H9 (cell line): ENCODE measurements around the gene DYNC2LI1. TPM values are rescaled to one million over a fixed set of nuclear protein-coding genes. Genes with fewer than 3 reads are reported as not detected.

Source experiments
- DNase-seq: peaks from one replicate; pipeline ENCODE4 v3.0.0-alpha.2; 2017
- H2AFZ ChIP-seq: one replicate; pipeline ENCODE4 v1.6.1; 2013; ENCODE audit warnings: mild to moderate bottlenecking, low read length, control low read depth, moderate library complexity
- H2AK5ac ChIP-seq: 2 replicates; pipeline ENCODE4 v1.6.1; 2013; ENCODE audit warnings: low read length, control low read depth, mixed read lengths; ENCODE audit not compliant: insufficient read length
- H2BK120ac ChIP-seq: one replicate; pipeline ENCODE4 v1.6.1; 2013; ENCODE audit warnings: low read depth, mild to moderate bottlenecking, low read length, control low read depth, inconsistent platforms; ENCODE audit not compliant: poor library complexity, severe bottlenecking
- H2BK12ac ChIP-seq: 2 replicates; pipeline ENCODE4 v1.6.1; 2013; ENCODE audit warnings: low read length, control low read depth, mixed read lengths, low read depth; ENCODE audit not compliant: insufficient read length
- H2BK15ac ChIP-seq: 2 replicates; pipeline ENCODE4 v1.6.1; 2013; ENCODE audit warnings: low read depth, low read length, control low read depth
- H2BK20ac ChIP-seq: one replicate; pipeline ENCODE4 v1.6.1; 2013; ENCODE audit warnings: low read depth, mild to moderate bottlenecking, low read length, control low read depth, inconsistent platforms; ENCODE audit not compliant: poor library complexity, severe bottlenecking
- H2BK5ac ChIP-seq: 2 replicates; pipeline ENCODE4 v1.6.1; 2013; ENCODE audit warnings: low read length, control low read depth, mixed read lengths; ENCODE audit not compliant: insufficient read length
- H3K14ac ChIP-seq: 2 replicates; pipeline ENCODE4 v1.6.1; 2013; ENCODE audit warnings: low read length, control low read depth; ENCODE audit not compliant: insufficient read depth
- H3K18ac ChIP-seq: 2 replicates; pipeline ENCODE4 v1.6.1; 2013; ENCODE audit warnings: low read depth, mild to moderate bottlenecking, mixed read lengths, low read length, control low read depth; ENCODE audit not compliant: insufficient read length
- H3K23ac ChIP-seq: 2 replicates; pipeline ENCODE4 v1.6.1; 2013; ENCODE audit warnings: low read length, control low read depth, mixed read lengths, low read depth; ENCODE audit not compliant: insufficient read length
- H3K23me2 ChIP-seq: 2 replicates; pipeline ENCODE4 v1.6.1; 2013; ENCODE audit warnings: low read depth, mild to moderate bottlenecking, mixed read lengths, low read length, control low read depth; ENCODE audit not compliant: insufficient read length, poor library complexity, severe bottlenecking
- H3K27ac ChIP-seq: 2 replicates; pipeline ENCODE4 v1.5.1; 2013; ENCODE audit warnings: low read length, control low read depth, mixed read lengths, low read depth; ENCODE audit not compliant: insufficient read length
- H3K27me3 ChIP-seq: 2 replicates; pipeline ENCODE4 v1.6.1; 2013; ENCODE audit warnings: low read length, control low read depth, inconsistent platforms; ENCODE audit not compliant: insufficient read depth
- H3K4ac ChIP-seq: 2 replicates; pipeline ENCODE4 v1.6.1; 2013; ENCODE audit warnings: low read depth, mild to moderate bottlenecking, control low read depth, inconsistent platforms, low read length, moderate library complexity
- H3K4me1 ChIP-seq: 2 replicates; pipeline ENCODE4 v1.6.1; 2013; ENCODE audit warnings: low read length, control low read depth, inconsistent platforms; ENCODE audit not compliant: insufficient read depth
- H3K4me2 ChIP-seq: 2 replicates; pipeline ENCODE4 v1.6.1; 2013; ENCODE audit warnings: low read length, control low read depth, mixed read lengths; ENCODE audit not compliant: insufficient read length, insufficient read depth
- H3K56ac ChIP-seq: 2 replicates; pipeline ENCODE4 v1.6.1; 2013; ENCODE audit warnings: low read depth, mild to moderate bottlenecking, mixed read lengths, low read length, control low read depth; ENCODE audit not compliant: insufficient read length
- H3K79me1 ChIP-seq: 2 replicates; pipeline ENCODE4 v1.6.1; 2013; ENCODE audit warnings: low read depth, mild to moderate bottlenecking, moderate library complexity, low read length, control low read depth, inconsistent platforms; ENCODE audit not compliant: insufficient read depth, poor library complexity, severe bottlenecking
- H3K79me2 ChIP-seq: 2 replicates; pipeline ENCODE4 v1.6.1; 2013; ENCODE audit warnings: low read length, control low read depth, inconsistent platforms; ENCODE audit not compliant: insufficient read depth
- H3K9ac ChIP-seq: 2 replicates; pipeline ENCODE4 v1.6.1; 2013; ENCODE audit warnings: low read length, control low read depth, mixed read lengths; ENCODE audit not compliant: insufficient read length; ENCODE audit errors: extremely low read depth
- H3K9me3 ChIP-seq: one replicate; pipeline ENCODE4 v1.6.1; 2013; ENCODE audit warnings: low read depth, low read length, inconsistent platforms; ENCODE audit not compliant: control insufficient read depth
- H3T11ph ChIP-seq: one replicate; pipeline ENCODE4 v1.6.1; 2013; ENCODE audit warnings: mild to moderate bottlenecking, low read length, control low read depth, inconsistent platforms
- H4K20me1 ChIP-seq: one replicate; pipeline ENCODE4 v1.6.1; 2013; ENCODE audit not compliant: control insufficient read depth, insufficient read length, insufficient read depth
- H4K5ac ChIP-seq: 2 replicates; pipeline ENCODE4 v1.6.1; 2013; ENCODE audit warnings: low read depth, mild to moderate bottlenecking, mixed read lengths, low read length, control low read depth; ENCODE audit not compliant: insufficient read length
- H4K8ac ChIP-seq: replicated peaks from 2 replicates; pipeline ENCODE4 v1.6.1; 2013; ENCODE audit warnings: low read length, control low read depth, mixed read lengths, low read depth; ENCODE audit not compliant: insufficient read length
- H4K91ac ChIP-seq: 2 replicates; pipeline ENCODE4 v1.6.1; 2013; ENCODE audit warnings: low read depth, mild to moderate bottlenecking, moderate library complexity, mixed read lengths, low read length, control low read depth; ENCODE audit not compliant: insufficient read length
- H3K27ac Mint-ChIP-seq, 3 experiments: 2 replicates in 2 of 3; 3 replicates in 1 of 3; pipeline ENCODE4 v1.8.0; 2020 to 2021; ENCODE audit warnings: mixed read lengths in 3 of 3, mild to moderate bottlenecking in 1 of 3, moderate library complexity in 1 of 3
- H3K27me3 Mint-ChIP-seq: 2 replicates; pipeline ENCODE4 v1.8.0; 2021; ENCODE audit warnings: low read depth, mild to moderate bottlenecking, moderate library complexity, mixed read lengths
- H3K36me3 Mint-ChIP-seq, 3 experiments: 2 replicates in 2 of 3; 3 replicates in 1 of 3; pipeline ENCODE4 v1.8.0; 2020 to 2021; ENCODE audit warnings: low read depth in 3 of 3, mixed read lengths in 3 of 3; ENCODE audit not compliant: insufficient read depth in 1 of 3
- H3K4me1 Mint-ChIP-seq, 2 experiments: 2 replicates each; pipeline ENCODE4 v1.8.0; 2020; ENCODE audit warnings: mixed read lengths in 2 of 2
- H3K4me3 Mint-ChIP-seq, 2 experiments: 2 replicates in 1 of 2; 3 replicates in 1 of 2; pipeline ENCODE4 v1.8.0; 2020 to 2021; ENCODE audit warnings: mild to moderate bottlenecking in 2 of 2, mixed read lengths in 2 of 2, moderate library complexity in 1 of 2
- H3K9me3 Mint-ChIP-seq, 2 experiments: 2 replicates in 1 of 2; 3 replicates in 1 of 2; pipeline ENCODE4 v1.8.0; 2020; ENCODE audit warnings: mild to moderate bottlenecking in 2 of 2, mixed read lengths in 2 of 2, moderate library complexity in 1 of 2
- CTCF ChIP-seq: fragments of 200-600 bp; sonication (generic); conservative IDR thresholded peaks from 3 replicates; pipeline ENCODE4 v1.8.0; 2021; ENCODE audit warnings: antibody characterized with exemption, mild to moderate bottlenecking
- WGBS: extraction: QIAGEN DNeasy Blood & Tissue Kit; methylation state at CpG from one replicate; pipeline ENCODE4 v1.1.7; 2013; ENCODE audit warnings: missing lambda C conversion rate, low lambda C conversion rate, mixed read lengths; ENCODE audit not compliant: insufficient read length; ENCODE audit errors: extremely low coverage; 5-methylcytosine and 5-hydroxymethylcytosine counted together
- total RNA-seq: library from RNA; stranded (reverse); gene quantifications from 2 replicates; pipeline ENCODE4 v1.2.1, GENCODE V29; 2021

DYNC2LI1 gene
- total RNA-seq, 1 experiment from 2014 or later: 8.5 TPM

- Histone ChIP-seq H3K79me2 (no peaks in the 10 kb centered on the region), H3K9ac (no peak overlapping the region), H3K4ac (no peak overlapping the region), H2BK20ac (no peak overlapping the region), H2AK5ac (no peak overlapping the region), H3T11ph (no peak overlapping the region), H3K23me2 (no peaks in the 10 kb centered on the region), H3K56ac (no peak overlapping the region), H3K14ac (no peak overlapping the region), H2BK120ac (no peak overlapping the region), H4K20me1 (no peaks in the 10 kb centered on the region), H4K8ac (no peak overlapping the region), H3K9me3 (no peaks in the 10 kb centered on the region), H4K5ac (no peak overlapping the region), H3K4me2 (no peak overlapping the region), H2AFZ (no peak overlapping the region), H3K18ac (no peak overlapping the region), H3K79me1 (no peaks in the 10 kb centered on the region), H3K23ac (no peak overlapping the region), H2BK5ac (no peak overlapping the region), H4K91ac (no peak overlapping the region), H2BK12ac (no peak overlapping the region), H3K27ac (no peak overlapping the region), H3K27me3 (no peaks in the 10 kb centered on the region), H2BK15ac (no peak overlapping the region), H3K4me1 (no peaks in the 10 kb centered on the region)
- no peak overlapping the region for H3K27ac Mint-ChIP-seq
- H3K4me1 Mint-ChIP-seq: peaks cover 6% of the 10 kb centered on the region in 2 experiments
- WGBS: no CpG with 5 or more reads among the region's 5 CpGs
- H3K9me3 Mint-ChIP-seq: no peaks in the 10 kb centered on the region
- no peak overlapping the region for H3K4me3 Mint-ChIP-seq
- no peaks in the 10 kb centered on the region; a peak in 1 of 7 replicates for H3K36me3 Mint-ChIP-seq
- no peak for TF ChIP-seq CTCF
- H3K27me3 Mint-ChIP-seq: no peaks in the 10 kb centered on the region; the same call in none of the 2 replicates
- DNase-seq: no peak
Measured at GRCh38 chr2:43818761-43819160, 44.9 kb downstream of the DYNC2LI1 start.
